GM20000 (cell line): ENCODE data around the gene SLC30A10.
"Not testable (repeated sequence)": the region's sequence is repeated elsewhere in the genome, so short reads cannot be mapped to it uniquely, and the experiment has no call there.

Source experiments
- DNase-seq: peaks from one replicate; pipeline ENCODE4 v3.0.0; 2012; ENCODE audit warnings: low spot score
- TF ChIP-seq, protein P1 (sequence below): IDR thresholded peaks from 2 replicates; pipeline ENCODE4 v1.5.1; 2012; ENCODE audit warnings: mild to moderate bottlenecking, control low read depth; ENCODE audit errors: extremely low read depth, missing control alignments

The SLC30A10 gene

DNA sequence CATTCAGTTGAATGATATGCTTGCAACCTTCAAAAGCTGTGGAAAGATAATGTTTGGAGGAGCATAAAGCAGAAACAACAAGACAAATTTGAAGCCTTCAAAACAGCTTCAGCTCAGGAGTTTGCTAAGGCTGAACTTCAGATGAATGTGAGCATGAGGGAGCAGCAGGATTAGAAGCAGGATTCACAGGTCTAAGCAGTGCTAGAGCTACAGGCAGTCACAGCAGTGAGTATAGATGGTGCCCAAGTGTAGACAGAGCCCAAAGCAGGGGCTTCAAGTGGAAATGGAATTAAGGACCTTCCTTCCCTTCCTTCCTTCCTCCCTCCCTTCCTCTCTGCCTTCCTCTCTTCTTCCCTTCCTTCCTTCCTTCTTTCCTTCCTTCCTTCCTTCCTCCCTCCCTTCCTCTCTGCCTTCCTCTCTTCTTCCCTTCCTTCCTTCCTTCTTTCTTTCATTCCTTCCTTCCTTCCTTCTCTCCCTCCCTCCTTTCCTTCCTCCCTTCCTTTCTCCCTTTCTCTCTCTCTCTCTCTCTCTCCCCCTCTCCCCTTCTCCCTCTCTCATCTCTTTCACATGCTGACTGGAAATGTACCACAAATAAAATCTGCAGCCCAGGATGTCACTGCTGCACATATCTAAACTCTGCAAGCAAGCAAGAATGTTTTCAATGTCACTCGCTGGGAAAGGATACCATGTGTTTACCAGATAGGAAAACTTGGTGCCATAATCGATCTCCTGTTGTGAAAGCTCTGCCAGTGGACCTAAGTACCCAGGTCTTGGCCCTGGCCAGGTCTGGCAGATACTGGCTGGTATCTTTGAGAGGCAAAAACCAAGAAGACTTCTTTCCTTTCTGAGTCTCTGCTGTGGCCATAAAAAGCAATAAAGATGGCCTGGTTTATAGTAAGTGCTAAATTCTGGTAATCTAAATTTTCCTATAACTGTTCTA is 13.1 kb upstream of the SLC30A10 start:
- TF ChIP-seq, protein P1, sequence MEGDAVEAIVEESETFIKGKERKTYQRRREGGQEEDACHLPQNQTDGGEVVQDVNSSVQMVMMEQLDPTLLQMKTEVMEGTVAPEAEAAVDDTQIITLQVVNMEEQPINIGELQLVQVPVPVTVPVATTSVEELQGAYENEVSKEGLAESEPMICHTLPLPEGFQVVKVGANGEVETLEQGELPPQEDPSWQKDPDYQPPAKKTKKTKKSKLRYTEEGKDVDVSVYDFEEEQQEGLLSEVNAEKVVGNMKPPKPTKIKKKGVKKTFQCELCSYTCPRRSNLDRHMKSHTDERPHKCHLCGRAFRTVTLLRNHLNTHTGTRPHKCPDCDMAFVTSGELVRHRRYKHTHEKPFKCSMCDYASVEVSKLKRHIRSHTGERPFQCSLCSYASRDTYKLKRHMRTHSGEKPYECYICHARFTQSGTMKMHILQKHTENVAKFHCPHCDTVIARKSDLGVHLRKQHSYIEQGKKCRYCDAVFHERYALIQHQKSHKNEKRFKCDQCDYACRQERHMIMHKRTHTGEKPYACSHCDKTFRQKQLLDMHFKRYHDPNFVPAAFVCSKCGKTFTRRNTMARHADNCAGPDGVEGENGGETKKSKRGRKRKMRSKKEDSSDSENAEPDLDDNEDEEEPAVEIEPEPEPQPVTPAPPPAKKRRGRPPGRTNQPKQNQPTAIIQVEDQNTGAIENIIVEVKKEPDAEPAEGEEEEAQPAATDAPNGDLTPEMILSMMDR: no peak
- no peak for DNase-seq

DNA sequence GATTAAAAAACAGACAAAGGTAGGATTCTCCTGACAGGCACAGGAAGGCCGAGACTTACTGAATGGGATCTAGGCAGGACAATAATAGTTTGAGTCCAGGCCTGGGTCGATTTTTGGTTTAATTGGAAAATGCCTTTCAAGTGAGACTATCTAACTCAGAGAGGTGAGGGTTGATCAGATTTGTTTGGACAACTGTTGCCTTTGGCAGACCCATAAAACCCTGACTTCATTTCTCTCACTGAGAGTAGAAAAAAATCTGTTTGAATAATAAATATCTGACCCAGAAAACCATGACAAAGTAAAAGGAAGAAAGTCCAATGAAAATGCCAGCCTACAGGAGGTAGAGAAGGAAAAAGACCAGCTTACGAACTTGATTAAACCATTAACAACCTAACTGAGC is 12.3 kb upstream of the SLC30A10 start:
- TF ChIP-seq, protein P1: no peak
- no peak for DNase-seq

DNA sequence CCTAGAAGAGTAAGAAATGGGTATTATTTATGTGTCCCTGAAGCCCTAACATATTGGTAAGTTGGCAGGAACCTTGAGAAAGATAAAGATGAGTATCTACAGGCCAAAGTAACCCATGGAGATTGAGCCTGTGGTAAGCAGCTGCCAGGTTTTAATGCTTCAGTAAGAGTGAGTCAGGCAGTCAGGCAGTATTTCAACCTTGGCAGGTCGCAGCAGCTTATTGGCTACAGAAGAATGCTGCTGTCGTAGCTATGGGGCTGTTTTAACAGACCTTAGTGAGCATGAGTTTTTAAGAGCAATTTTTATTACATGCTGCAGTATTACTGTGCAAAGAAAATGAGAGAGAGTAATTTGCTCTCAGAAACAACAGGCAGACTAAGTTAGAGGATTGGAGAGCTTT is 10.3 kb upstream of the SLC30A10 start:
- no peak for DNase-seq
- TF ChIP-seq, protein P1: no peak

DNA sequence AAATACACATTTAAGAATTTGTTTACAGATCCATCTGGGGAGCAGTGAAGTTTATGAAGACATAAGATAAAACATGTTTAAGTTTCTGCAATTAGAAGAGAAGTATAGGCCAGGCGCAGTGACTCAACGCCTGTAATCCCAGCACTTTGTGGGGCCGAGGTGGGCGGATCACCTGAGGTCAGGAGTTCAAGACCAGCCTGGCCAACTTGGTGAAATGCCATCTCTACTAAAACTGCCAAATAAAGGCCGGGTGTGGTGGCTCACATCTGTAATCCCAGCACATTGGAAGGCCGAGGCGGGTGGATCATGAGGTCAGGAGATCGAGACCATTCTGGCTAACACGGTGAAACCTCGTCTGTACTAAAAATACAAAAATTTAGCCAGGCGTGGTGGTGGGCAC is 5.4 kb upstream of the SLC30A10 start:
- not testable (repeated sequence) for DNase-seq

DNA sequence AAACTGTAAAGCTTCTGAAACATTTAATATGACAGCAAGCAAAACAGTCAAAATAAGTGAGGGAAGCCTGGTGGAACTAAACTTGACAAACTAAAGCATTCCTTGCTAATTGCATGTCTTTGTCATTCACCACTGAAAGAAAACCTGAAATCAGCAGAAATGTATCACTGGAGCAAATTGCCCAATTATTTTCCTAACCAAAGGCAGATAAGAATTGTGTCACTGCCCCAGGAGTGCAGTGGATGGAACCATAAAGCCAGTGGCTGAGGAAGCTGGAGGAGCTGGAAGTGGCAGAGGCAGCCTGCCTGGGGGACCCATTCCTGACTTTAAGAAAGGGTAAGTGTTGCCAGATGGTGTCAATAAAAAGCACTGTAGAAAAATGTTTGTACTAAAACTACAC is 2.7 kb upstream of the SLC30A10 start:
- TF ChIP-seq, protein P1: no peak
- no peak for DNase-seq

DNA sequence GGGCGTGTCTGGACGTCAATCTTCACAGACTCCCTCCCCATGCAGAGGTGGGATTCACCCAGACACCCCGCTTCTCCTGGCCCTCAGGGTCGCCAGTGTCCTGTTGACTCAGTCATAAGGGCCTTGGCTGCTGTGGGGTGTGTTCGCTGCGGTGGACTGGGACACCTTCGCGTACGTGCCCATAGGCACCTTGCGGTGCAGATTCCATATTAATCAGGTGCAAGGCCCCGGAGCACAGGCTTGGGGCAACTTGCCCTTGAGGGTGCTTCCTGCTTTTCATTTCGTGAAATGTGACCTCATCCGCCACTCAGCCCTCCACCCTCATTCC is 398 bp upstream of the SLC30A10 start:
- no peak for DNase-seq
- TF ChIP-seq, protein P1: no peak

DNA sequence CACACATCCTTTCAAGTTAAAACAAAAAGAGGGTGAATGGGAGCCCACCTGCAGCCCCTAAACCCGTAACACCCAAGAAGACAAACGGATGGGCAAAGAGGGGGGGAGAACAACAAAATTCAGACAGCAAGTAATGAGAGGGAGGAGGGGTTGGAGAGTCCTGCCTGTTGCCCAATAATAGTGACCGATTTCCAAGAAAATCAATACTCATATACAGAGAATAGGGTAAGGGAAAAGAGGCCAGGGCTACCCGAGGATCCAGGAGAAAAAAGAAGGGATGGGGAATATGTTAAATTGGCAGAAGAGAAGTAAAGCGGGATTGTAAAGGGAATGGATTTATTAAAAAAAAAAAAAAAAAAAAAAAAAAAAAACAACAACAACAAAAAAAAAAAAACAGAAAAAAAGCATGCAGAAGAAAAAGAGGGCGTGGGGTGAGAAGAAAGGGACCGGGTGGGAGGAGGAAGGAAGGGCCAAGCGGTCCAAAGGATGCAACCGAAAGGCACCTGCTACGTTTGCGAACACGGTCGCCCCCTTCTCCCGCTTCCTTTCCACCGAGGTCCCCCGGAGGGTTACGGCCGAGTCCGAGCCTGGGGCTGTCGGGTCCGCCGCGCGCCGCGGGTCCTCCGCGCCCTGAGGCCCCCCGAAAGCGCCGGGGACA is 930 bp downstream of the SLC30A10 start:
- TF ChIP-seq, protein P1: no peak

More for the DNA sequence above, 930 bp downstream of the SLC30A10 start:
- DNase-seq: no peak
